Ishikawa (cell line): ENCODE results near the gene TTC9.
A peak's percentile ranks its signal among the peaks of the same experiment; 100 is the strongest.

Experiments used
- CEBPB ChIP-seq: IDR thresholded peaks from 2 replicates; pipeline ENCODE4 v1.6.1; 2012
- CREB1 ChIP-seq: IDR thresholded peaks from 2 replicates; pipeline ENCODE4 v1.6.1; 2012; ENCODE audit warnings: low read depth
- EGR1 ChIP-seq: IDR thresholded peaks from 2 replicates; pipeline ENCODE4 v1.6.1; 2012
- EP300 ChIP-seq: IDR thresholded peaks from 2 replicates; pipeline ENCODE4 v1.6.1; 2012; ENCODE audit warnings: borderline replicate concordance
- FOXM1 ChIP-seq: IDR thresholded peaks from 2 replicates; pipeline ENCODE4 v1.6.1; 2012; ENCODE audit warnings: low read depth, borderline replicate concordance
- NFIC ChIP-seq: IDR thresholded peaks from 2 replicates; pipeline ENCODE4 v1.6.1; 2012
- RAD21 ChIP-seq: IDR thresholded peaks from 2 replicates; pipeline ENCODE4 v1.6.1; 2012; ENCODE audit warnings: low read depth
- TAF1 ChIP-seq: IDR thresholded peaks from 2 replicates; pipeline ENCODE4 v1.6.1; 2012; ENCODE audit warnings: low read depth, mild to moderate bottlenecking
- TCF12 ChIP-seq: IDR thresholded peaks from 2 replicates; pipeline ENCODE4 v1.6.1; 2012; ENCODE audit warnings: low read depth
- TEAD4 ChIP-seq: IDR thresholded peaks from 2 replicates; pipeline ENCODE4 v1.6.1; 2012
- YY1 ChIP-seq: IDR thresholded peaks from 2 replicates; pipeline ENCODE4 v1.6.1; 2012; ENCODE audit warnings: low read depth
- ZBTB7A ChIP-seq: IDR thresholded peaks from 2 replicates; pipeline ENCODE4 v1.6.1; 2012; ENCODE audit warnings: low read depth
- TF ChIP-seq, protein P1 (sequence below): IDR thresholded peaks from 2 replicates; pipeline ENCODE4 v1.6.1; 2012
- TF ChIP-seq, protein P2 (sequence below): IDR thresholded peaks from 2 replicates; pipeline ENCODE4 v1.6.1; 2012; ENCODE audit warnings: low read depth, mild to moderate bottlenecking
- TF ChIP-seq, protein P3 (sequence below): IDR thresholded peaks from 2 replicates; pipeline ENCODE4 v1.6.1; 2012

Gene TTC9

DNA sequence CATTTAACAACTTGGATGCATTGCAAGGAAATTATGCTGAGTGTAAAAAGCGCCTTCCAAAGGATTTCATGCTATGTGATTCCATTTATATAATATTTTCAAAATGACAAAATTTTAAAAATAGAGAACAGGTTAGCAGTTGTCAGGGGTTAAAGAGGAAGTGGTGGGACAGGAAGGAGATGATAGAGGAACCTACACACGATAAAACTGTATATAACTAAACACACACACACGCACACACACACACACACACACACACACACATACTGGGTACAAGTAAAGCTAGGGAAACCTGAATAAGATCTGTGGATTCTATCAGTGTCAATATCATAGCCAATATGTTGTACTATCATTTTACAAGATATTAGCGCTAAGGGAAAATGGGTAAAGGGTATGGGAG, 17.2 kb downstream of the TTC9 start:
- no peak for TF ChIP-seq EGR1
- no peak for TF ChIP-seq TCF12
- no peak for TF ChIP-seq TEAD4
- TF ChIP-seq CREB1 = no peak
- TF ChIP-seq FOXM1 = no peak

DNA sequence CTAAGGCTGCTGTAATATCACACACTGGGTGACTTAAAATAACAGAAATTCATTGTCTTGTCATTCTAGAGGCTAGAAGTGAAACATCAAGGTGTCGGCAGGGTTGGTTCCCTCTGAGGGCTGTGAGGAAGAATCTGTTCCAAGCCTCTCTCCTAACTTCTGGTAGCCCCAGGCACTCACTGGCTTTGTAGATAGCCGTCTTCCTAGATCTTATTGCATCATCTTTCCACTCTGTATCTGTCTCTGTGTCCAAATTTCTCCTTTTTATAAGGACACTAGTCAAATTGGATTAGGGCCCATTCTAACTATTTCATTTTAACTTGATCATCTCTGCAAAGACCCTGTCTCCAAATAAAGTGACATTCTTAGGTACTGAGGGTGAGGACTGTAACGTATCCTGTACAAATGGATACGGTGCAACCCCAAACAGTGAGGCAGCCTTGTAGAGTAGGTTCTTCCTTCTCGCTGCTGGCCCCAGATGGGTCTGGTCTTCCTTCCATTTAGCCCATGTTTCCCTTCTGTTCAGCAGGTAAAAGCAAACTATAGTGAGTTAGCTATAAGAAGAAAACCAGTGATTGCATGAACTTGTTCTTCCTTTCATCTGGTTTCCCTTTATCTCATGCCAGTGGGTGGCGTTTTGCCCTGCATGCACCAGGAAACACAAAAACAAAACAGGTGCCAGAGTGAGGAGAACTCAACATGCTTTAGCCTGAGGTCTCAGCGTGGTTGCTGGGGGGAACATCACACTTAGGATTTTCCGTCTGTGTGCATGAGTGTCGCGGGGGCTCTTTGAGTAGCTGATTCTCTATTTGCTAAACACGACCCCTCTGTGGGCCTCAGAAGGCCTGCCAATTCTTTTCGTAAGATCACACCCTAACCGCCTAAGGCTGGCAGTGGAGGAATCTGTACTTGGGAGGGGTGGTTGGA, 19.5 kb downstream of the TTC9 start:
- TF ChIP-seq ZBTB7A (no peak), RAD21 (peak; percentile 20; the same call in 1 of the 2 replicates)

DNA sequence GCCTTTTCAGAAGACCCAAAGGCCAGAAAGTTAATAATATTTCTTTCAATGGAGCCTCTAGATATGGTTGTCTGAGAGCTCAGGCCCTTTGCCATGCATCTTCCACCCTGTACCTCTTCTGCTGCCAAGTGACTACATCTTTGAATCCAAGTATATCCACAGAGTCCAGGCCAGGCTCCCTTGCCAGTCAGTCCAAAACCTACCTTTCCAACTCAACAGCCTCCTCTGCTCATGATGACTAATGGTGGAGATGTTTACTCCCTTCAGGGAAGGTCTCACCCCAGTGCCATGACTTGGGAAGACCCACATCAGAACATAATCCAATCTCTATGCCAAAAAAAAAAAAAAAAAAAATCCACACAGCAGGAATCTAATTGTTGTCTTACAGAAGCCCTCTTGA, 20.4 kb downstream of the TTC9 start:
- TF ChIP-seq ZBTB7A (no peak), TEAD4 (no peak), YY1 (no peak), NFIC (no peak), TAF1 (no peak), RAD21 (no peak), CEBPB (no peak), EP300 (no peak), EGR1 (no peak), TCF12 (no peak), FOXM1 (no peak), CREB1 (no peak)
- TF ChIP-seq, protein P1, sequence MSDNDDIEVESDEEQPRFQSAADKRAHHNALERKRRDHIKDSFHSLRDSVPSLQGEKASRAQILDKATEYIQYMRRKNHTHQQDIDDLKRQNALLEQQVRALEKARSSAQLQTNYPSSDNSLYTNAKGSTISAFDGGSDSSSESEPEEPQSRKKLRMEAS = no peak
- TF ChIP-seq, protein P2, sequence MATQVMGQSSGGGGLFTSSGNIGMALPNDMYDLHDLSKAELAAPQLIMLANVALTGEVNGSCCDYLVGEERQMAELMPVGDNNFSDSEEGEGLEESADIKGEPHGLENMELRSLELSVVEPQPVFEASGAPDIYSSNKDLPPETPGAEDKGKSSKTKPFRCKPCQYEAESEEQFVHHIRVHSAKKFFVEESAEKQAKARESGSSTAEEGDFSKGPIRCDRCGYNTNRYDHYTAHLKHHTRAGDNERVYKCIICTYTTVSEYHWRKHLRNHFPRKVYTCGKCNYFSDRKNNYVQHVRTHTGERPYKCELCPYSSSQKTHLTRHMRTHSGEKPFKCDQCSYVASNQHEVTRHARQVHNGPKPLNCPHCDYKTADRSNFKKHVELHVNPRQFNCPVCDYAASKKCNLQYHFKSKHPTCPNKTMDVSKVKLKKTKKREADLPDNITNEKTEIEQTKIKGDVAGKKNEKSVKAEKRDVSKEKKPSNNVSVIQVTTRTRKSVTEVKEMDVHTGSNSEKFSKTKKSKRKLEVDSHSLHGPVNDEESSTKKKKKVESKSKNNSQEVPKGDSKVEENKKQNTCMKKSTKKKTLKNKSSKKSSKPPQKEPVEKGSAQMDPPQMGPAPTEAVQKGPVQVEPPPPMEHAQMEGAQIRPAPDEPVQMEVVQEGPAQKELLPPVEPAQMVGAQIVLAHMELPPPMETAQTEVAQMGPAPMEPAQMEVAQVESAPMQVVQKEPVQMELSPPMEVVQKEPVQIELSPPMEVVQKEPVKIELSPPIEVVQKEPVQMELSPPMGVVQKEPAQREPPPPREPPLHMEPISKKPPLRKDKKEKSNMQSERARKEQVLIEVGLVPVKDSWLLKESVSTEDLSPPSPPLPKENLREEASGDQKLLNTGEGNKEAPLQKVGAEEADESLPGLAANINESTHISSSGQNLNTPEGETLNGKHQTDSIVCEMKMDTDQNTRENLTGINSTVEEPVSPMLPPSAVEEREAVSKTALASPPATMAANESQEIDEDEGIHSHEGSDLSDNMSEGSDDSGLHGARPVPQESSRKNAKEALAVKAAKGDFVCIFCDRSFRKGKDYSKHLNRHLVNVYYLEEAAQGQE = no peak
- TF ChIP-seq, protein P3, sequence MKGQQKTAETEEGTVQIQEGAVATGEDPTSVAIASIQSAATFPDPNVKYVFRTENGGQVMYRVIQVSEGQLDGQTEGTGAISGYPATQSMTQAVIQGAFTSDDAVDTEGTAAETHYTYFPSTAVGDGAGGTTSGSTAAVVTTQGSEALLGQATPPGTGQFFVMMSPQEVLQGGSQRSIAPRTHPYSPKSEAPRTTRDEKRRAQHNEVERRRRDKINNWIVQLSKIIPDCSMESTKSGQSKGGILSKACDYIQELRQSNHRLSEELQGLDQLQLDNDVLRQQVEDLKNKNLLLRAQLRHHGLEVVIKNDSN = no peak

DNA sequence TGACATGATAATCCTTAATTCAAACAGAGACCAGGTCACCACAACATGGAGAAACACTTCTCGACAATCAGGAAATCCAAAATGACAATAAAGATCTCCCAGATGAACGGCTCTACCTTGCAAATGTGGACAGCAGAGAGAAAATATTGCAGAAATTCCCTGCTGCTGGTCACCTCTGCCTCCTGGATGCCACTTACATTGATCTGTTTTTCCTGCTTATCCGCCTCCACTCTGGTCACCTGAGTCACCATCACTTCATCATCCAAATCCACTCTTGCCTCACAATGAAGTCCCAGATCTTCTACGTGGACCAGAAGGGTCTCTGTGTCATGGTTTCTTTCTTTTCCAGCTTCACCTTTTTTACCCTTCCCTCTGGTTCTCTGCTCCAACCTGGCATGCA, 21.1 kb downstream of the TTC9 start:
- no peak for TF ChIP-seq EGR1
- no peak for TF ChIP-seq RAD21
- TF ChIP-seq, protein P1 = no peak
- TF ChIP-seq, protein P3 = no peak
- no peak for TF ChIP-seq FOXM1
- TF ChIP-seq TEAD4 = no peak
- TF ChIP-seq TCF12 = no peak
- no peak for TF ChIP-seq CEBPB
- TF ChIP-seq YY1 = no peak
- TF ChIP-seq EP300 = no peak
- no peak for TF ChIP-seq TAF1
- TF ChIP-seq, protein P2 = no peak
- no peak for TF ChIP-seq ZBTB7A
- TF ChIP-seq NFIC = no peak
- no peak for TF ChIP-seq CREB1

DNA sequence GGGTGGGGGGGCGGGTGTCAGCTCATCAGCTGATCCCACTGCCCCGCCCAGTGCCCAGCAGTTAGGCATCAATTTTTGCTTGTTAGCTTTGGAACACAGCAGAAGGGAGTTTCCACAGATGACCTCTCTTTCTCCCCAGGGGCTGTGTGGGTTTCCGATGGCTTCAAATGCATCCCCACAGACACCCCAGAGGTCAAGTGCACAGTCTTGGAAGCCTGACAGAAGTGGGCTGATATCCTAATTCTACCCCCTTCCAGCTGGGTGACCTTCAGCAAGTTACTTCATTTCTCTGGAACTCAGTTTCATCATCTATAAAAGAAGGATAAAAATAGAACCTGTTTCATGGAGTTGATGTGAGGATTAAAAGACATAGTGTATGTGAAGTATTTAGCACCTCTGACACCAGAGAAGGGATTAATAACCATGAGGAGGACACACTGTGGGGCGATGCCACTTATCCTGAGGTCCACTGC, 22.0 kb downstream of the TTC9 start:
- TF ChIP-seq, protein P2 = no peak
- TF ChIP-seq, protein P3 = no peak
- no peak for TF ChIP-seq EP300
- no peak for TF ChIP-seq EGR1
- TF ChIP-seq CREB1 = no peak
- TF ChIP-seq TEAD4 = no peak
- no peak for TF ChIP-seq TCF12
- TF ChIP-seq NFIC = no peak
- TF ChIP-seq ZBTB7A = no peak
- no peak for TF ChIP-seq TAF1
- TF ChIP-seq RAD21 = no peak
- no peak for TF ChIP-seq FOXM1
